HG03432 (cell line): ENCODE measurements around the gene TBCD.
A peak's percentile ranks its signal among the peaks of the same experiment; 100 is the strongest.
"Not testable (repeated sequence)": the region's sequence is repeated elsewhere in the genome, so short reads cannot be mapped to it uniquely, and the experiment has no call there.

Experiments used
- ATAC-seq: cut with Tn5 transposase; IDR thresholded peaks from one replicate; pipeline ENCODE4 v1.9.1; 2021; ENCODE audit warnings: mild to moderate bottlenecking, moderate library complexity; ENCODE audit not compliant: unreplicated experiment

TBCD gene

GRCh38 chr17:82726427-82726826 is 25.4 kb upstream of the TBCD start:
- no peak for ATAC-seq

GRCh38 chr17:82729479-82730260 is 22.2 kb upstream of the TBCD start:
- no peak for ATAC-seq

- ATAC-seq, result no peak
Measured at GRCh38 chr17:82732118-82732743, 19.6 kb upstream of the TBCD start.

- ATAC-seq, result no peak
Measured at GRCh38 chr17:82734987-82735866, 16.6 kb upstream of the TBCD start, which contains the start of gene FN3K. Gene FN3K, plus strand, starts transcription at chr17:82735615. Its CDS starts 22 bp downstream, at chr17:82735637.

GRCh38 chr17:82736511-82737185 is 15.2 kb upstream of the TBCD start:
- no peak for ATAC-seq

- no peak for ATAC-seq
Measured at GRCh38 chr17:82737967-82738877, 13.6 kb upstream of the TBCD start.

GRCh38 chr17:82740906-82741759 is 10.7 kb upstream of the TBCD start:
- no peak for ATAC-seq

GRCh38 chr17:82743344-82744219 is 8.3 kb upstream of the TBCD start:
- ATAC-seq, result no peak

- not testable (repeated sequence) for ATAC-seq
Measured at GRCh38 chr17:82744736-82745135, 7.1 kb upstream of the TBCD start.

GRCh38 chr17:82745524-82745923 is 6.3 kb upstream of the TBCD start:
- no peak for ATAC-seq

GRCh38 chr17:82748756-82749155 is 3.1 kb upstream of the TBCD start:
- ATAC-seq, result no peak

- no peak for ATAC-seq
Measured at GRCh38 chr17:82750241-82750908, 1.5 kb upstream of the TBCD start.

GRCh38 chr17:82751171-82751570 is 694 bp upstream of the TBCD start:
- peak; percentile 33 for ATAC-seq

GRCh38 chr17:82752371-82753200 is 721 bp downstream of the TBCD start:
- ATAC-seq, result peak; percentile 34

- no peak for ATAC-seq
Measured at GRCh38 chr17:82753201-82753464, 1.3 kb downstream of the TBCD start.

GRCh38 chr17:82754297-82755208 is 2.7 kb downstream of the TBCD start:
- no peak for ATAC-seq
